Loucy (cell line): ENCODE data around the gene QRICH1.

Experiments
- EZH2phosphoT487 ChIP-seq: fragments of 200-600 bp; IDR thresholded peaks from 2 replicates; pipeline ENCODE4 v1.6.1; 2018; ENCODE audit warnings: antibody characterized with exemption, mild to moderate bottlenecking, moderate library complexity, borderline replicate concordance
- TF ChIP-seq, protein P1 (sequence below): fragments of 200-600 bp; sonication (generic); conservative IDR thresholded peaks from 2 replicates; pipeline ENCODE4 v1.5.1; 2014; ENCODE audit warnings: mild to moderate bottlenecking, antibody characterized with exemption, low read length

DNA sequence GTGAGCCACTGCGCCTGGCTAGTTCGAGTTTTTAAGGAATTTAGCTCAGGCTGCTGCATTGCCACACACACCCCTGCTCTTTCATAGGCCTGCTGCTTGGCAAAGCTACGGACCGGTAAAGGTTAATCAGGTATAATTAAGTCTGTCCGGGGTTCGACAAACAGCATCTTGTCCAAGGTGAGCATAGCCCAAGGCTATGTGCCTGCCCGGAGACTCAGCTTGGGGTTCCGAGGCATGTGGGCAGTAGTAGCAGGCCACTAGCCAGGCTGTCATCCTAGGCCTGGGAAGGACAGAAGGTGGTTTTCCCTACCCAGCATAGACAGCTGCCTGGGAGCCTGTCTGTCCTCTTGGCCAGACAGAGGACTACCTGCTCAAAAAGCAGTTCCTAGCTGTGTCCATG lies 97.2 kb downstream of the QRICH1 start:
- TF ChIP-seq, protein P1, sequence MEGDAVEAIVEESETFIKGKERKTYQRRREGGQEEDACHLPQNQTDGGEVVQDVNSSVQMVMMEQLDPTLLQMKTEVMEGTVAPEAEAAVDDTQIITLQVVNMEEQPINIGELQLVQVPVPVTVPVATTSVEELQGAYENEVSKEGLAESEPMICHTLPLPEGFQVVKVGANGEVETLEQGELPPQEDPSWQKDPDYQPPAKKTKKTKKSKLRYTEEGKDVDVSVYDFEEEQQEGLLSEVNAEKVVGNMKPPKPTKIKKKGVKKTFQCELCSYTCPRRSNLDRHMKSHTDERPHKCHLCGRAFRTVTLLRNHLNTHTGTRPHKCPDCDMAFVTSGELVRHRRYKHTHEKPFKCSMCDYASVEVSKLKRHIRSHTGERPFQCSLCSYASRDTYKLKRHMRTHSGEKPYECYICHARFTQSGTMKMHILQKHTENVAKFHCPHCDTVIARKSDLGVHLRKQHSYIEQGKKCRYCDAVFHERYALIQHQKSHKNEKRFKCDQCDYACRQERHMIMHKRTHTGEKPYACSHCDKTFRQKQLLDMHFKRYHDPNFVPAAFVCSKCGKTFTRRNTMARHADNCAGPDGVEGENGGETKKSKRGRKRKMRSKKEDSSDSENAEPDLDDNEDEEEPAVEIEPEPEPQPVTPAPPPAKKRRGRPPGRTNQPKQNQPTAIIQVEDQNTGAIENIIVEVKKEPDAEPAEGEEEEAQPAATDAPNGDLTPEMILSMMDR, result no peak
- no peak for TF ChIP-seq EZH2phosphoT487
